Activated T-cell treated with anti-CD3 and anti-CD28 coated beads, Interleukin-2, amount 50 U/mL, for 48 hours (primary cell): Measurements from ENCODE around the gene RBM19.

Experiments
- DNase-seq, 2 experiments: peaks; one replicate each; pipeline ENCODE4 v3.0.0-alpha.2; 2020

RBM19 gene

DNA sequence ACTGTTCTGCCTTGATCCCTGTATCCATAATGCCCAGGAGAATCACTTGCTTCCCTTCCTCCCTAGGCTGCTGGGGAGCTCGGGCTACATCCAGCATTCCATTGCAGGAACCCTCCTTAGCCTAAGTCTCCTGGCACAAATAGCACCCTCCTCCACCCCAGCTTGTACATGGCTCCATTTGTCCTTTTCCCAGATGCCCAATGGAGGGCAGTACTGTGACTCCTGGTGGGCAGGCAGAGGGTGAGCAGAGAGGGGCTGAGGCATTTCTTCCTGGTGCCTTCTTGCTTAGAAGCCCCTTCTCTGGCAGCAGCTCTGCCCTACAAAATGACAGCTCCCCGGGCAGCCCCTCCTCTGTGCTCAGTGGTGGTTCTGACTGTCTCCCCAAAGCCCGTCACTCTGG lies 86.5 kb downstream of the RBM19 start:
- DNase-seq = no peak

DNA sequence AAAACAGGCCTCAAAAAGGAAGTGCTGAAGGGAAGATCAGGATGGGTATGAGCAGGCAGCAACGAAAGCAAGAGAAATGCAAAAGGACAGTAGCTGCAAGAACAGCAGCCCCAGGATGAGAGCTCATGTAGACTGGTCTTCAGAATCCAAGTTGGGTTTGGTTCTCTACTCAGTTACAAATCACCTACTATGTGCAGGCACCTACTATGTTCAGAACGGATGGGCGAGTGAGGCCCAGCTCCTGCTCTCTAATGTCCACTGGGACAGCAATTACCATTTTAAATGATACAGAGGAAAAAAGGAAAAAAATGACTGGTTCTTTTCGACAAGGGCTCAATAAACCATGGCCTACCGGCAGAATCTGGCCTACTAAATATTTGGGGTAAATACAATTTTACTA lies 88.5 kb downstream of the RBM19 start:
- no peak for DNase-seq

DNA sequence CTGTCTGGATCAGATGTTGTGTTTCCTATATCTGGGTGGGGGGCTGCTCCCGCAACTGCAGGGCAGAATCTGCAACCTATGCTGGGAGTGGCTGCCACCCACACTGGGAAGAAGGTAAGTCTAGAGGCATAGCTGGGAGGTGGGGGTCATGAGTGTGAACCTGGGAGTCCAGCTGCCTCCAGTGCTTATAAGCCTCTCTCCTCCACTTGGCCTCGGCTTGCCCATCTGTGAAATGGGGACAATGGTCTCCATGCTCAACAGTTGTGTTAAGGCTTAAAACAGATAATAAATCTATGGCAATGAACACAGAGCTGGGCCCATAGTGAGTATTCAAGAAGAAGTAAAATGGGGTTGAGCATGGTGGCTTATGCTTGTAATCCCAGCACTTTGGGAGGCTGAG lies 90.0 kb downstream of the RBM19 start:
- DNase-seq = no peak

DNA sequence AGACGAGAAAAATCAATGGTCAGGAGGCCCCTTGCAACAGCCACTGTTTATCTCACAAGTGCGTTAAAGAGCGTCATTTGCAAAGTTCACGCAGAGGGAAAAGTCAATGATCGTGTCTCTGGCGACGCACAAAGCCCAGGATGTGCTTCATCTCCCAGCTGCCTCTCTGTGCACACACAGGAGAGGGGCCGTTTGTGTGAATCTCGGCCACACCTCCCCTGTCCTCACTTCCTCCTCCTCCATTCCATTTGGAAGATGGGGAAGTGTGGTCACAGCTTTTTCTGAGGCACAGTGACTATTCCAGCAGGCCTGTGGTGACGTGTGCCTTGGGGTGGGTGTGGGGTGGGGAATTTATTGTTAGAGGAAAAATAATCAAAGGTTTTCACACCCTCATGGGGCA lies 90.4 kb downstream of the RBM19 start:
- DNase-seq = no peak

DNA sequence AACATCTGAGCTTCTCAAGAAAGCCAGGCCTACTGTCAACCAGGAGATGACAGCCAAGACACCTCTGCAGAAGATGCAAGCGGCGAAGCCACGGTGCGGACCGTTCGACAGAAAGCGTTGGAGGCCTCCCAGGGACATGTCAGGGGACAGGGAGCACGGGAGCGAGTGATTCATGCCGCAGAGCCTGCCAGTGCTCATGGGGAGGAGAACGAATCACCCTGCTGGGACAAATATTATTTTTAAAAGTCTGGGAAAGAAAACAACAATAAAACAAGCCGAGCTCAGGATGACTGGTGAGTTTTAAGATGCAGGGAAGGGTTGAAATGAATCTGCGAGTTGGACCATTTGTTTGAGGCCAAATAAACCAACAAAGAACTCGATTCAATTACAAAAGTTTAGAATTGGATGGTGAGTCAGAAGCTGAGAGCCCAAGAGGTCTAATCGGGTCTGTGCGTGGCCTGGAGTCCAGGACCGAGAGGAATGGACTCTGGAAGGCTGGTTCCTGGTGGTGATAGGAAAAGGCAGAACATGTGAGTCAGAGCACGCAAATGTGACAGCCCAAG lies 91.0 kb downstream of the RBM19 start:
- DNase-seq = no peak

DNA sequence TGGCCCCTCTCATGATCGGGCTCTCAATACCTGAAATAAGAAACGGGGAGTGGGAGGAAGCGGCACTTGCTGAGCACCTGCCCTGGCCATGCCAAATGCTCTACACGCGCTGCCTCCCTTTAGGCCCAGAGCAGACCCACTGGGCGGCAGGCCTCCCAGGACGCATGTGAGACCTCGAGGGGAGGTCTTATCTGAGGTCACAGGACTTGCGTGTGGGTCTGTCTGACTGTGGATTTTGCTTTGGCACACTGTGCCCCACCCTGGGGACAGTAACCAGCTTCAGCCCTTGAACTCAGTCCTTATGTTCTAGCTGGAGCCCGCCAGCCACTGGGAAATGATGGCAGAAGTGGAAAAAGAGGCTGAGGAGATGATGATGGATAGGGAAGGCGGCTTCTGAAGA lies 91.8 kb downstream of the RBM19 start:
- DNase-seq = no peak

DNA sequence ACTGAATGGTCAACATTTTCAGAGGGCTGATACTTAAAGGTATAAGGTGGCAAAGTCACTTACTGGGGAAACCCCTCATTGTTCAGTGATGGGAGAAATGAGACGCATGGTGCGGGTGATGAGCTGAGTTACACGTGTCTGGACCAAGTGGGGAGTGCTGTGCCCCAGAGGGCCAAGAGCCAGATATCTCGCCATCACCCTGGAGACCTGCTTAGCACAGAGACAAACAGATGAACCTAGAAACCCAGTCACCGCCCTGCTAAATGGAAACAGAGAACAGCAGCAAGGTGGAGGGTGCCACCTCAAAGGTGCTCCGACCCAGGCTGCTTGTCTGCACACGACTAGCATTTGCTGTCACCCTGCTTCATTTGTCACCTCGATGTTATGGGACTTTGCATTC lies 92.4 kb downstream of the RBM19 start:
- no peak for DNase-seq

DNA sequence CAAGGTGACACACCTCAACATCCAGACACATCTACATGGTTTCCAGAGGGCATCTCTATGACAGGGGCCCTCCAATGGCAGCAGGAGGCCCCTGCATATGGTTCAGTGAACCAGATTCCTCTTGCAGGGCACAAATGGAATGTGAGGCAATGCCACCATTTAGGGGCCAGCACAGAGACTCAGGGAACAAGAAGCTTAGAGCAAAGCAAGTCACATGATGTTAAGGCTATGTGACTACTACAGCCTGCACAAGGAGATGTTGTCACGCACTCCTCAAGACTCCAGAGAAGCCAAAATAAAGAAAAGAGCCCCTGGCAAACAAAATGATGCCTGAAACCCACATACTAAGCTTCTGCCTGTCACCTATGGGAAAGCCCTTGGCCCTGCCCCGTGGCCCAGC lies 95.2 kb downstream of the RBM19 start:
- DNase-seq = no peak

DNA sequence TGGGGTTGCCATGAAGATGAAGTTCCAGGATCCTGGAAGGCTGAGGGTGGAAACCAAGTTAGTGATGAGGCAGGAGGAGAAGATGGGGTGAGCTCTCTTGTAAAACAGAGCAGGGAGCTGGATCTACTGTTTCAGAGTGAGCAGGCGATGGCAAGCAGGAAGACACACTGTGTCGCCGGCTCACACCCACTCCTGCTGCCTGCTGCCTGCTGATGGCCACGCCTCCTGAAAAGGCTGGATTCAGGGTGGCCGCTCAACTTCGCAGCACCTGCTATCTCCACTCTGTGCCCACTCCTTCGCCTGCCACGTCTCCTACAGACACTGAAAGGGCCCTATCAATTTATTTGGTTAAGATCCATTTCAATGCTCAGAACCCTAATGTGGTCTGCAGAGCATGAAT lies 96.1 kb downstream of the RBM19 start:
- DNase-seq = no peak

DNA sequence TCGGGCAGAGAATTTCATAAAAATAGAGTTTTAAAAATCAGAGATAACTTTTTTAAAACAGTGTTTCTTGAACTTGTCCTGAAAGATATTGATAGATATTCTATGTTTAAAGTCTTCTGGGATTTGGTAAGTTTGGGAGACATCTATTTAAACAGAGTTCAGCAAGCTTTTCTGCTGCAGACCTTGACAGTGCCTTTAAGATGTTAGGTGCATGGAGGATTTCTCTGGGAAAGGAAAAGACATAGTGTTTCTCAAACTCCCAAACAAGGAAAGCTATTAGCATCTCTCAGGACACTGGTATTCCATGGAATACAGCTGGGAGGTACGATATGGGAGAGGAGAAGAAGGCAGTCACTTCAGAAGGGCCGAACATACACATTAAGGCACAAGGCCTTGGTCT lies 97.8 kb downstream of the RBM19 start:
- DNase-seq = no peak

DNA sequence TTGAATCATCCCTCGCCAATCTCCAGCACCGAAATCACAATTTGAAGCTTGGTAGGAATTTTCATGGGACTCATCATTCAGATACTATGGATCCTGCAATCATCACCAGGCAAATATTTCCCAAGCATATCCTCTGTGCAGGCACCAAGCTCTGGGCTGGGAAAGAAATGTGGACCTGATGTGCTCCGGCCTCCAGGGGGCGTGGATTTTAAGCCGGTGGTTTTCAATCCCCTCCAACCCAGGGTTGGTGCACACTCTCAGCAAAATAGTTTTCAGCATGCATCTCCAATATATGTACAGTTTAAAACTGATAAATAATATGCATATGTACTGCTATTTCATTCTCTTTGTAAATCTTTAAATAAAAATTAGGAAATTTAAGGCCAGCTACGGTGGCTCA lies 98.9 kb downstream of the RBM19 start:
- DNase-seq = no peak

DNA sequence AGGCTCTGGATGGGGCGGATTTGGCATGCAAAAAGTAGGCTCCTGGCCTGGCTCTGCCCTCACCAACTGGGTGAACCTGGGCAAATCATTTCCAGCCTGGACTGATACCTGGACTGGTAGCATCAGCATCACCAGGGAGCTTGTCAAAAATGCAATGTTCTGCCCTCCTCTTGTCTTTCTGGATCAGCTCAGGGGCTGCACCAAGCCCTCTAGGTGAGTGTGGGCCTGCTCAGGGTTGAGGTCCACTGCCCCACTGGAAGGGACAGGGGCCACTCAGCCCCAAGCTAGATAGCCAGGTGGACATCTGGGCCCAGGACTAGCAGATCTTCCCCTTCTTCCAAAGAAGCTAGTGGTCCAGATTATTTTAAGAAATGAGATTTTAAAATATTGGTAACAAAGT lies 99.6 kb downstream of the RBM19 start:
- DNase-seq = no peak

DNA sequence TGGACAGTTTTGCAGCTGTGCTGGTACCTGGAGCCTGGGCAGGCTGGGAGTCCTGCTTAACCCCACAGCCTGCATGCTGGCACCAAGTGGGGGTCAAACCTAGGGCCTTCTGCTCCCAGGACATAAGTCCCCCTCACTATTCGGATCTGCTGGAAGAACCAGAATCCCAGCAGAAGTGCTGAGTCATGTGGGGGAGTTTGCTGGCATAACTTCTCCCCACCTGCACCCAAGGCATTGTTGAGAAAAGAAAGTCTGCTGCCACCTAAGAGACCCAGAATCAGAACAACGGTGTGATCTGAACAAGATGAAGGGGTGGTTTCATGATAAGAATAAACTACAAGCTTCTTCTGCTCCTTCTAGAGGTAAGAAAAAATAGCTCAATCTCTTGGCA lies 102.7 kb downstream of the RBM19 start:
- DNase-seq = no peak

DNA sequence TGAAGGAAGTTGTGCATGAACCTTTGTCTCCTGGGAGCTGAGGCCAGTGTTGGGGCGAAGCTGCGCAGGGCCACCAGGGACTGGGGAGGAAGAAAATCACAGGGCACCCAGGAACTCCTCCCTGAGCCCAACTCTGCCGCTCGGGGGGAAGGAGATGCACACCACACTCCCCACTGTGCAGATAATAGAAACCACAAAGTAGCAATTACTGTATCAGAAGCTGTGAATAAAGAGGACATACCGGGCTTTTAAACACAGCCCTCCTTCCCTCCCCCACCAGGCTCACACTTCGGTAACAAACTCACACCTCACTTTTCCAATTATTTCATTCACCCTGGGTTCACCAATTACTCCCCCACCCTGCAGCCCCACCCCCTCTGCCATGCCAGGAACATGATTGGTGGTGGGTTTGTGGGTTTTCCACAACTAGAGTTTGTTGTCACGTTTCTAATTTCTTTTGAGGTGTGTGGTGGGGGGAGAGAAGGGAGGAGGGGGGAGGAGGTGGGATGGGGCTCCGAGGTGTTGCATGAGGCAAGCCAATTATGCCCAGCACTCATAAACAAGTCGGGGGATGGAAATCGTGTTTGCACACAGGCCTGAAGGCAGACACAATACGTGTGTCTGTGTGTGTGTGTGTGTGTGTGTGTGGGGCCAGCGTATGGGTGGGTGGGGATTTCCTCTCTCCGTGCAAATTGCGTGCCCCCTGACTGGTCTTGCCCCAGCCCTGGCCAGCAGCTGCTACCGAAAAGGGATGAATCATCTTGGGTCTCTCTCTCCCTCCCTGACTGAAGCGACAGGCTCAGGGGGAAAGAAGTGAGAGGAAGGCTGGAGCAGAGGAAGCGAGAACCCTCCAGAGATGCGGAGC lies 103.3 kb downstream of the RBM19 start:
- peak; percentile 23 to 26 for DNase-seq

DNA sequence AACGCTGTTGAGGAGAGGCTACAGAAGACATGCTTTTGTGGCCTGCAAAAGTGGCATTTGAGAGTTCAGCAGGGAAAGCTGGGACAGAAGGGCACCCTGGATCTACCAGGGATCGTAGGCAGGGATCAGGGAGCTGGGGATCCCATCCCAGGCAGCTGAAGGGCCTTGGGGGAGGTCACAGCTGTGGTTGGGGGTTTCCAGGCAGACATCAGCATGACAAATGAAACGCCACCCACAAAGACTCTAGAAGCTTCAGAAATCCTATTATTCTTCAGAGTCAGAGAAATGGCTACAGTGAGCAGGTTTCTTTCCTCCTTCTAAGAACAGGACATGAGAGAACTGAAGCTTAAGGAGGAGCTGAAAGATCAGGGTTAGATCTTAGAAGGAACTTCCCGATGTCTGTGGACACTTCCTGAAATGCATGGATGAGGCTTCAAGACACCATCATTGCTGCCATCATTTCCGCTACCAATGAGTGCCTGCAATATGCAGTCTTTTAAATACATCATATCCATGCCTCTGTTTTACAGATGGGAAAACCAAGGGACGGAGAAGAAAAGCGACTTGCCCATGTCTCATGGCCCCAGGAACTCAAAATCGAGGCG lies 104.3 kb downstream of the RBM19 start:
- no peak for DNase-seq

DNA sequence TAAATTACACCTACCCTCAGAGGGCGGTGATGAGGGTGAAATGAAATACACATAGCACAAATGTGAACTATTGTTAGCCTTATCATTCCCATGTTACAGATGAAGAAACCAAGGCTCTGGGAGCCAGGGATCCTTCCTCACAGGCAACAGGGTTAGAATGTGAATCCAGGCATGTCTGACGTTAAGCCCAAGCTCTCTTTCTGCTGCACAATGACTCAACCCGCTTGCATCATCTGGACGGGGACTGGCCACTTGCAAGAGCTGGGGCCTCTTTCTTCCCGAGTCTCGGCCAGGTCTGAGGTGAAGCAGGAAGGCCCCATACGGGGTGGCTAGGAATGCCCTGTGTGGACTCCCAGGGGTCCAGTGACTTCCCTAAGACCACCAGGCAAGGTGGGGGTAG lies 105.2 kb downstream of the RBM19 start:
- DNase-seq = no peak

DNA sequence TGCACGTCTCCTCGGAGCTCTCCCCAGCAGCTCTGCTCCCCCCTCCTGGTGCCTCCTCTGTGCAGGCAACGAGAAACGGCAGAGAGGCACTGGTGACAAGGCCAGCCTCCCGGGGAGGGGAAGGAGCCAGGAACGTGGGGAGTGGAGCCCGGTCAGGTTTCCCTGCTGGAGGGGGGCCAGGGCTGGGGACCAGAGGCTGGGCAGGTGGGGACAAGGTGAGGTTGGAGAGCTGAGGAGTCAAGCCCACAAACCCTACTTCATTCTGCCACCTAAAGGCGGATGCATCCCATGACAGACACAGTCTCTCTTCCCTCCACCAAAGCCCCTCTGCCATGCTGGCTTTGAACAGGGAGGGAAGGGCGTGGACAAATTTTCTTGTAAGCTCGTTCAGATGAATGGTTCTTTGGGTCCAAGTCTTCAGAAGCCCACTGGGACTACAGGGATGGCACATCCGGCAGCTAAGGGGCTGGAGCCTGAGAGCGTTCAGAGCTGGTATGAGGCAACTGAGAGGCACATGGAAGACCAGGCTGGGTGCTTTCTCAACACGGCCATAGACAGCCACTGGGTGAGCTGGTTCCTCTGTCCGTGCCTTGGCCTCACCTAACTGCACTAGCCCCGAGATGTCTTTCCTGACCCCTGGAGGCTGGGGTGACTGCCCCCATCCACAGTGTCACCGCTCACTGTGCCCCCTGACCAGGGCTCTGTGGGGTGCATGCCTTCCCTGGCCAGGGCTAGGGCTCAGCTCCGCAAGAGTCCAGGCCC lies 105.9 kb downstream of the RBM19 start:
- DNase-seq = no peak

DNA sequence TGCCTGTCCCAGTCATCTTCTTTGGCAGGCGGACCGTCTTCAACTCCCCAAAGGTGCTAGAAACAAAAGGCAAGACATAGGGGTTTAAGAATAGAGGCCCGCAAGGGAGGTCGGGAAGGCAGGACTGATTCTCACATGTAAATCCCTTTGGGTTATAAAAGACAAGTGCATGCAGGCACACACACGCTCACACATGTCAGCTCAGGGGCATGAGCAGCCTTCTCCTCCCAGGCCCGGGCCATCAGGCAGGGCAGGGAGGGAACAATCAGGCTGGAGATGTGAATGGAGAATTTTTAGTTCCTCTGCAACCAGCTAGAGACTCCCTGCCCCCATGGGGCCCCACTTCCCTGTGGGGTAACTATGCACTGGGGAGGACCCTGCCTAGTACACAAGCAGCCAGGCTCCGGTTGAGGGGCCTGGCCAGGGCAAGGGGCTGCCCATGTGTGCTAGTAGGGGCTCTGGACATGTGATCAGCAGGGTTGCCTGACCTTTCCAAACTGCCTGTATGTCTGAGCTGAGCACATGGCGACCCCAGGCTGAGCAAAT lies 107.2 kb downstream of the RBM19 start:
- DNase-seq = no peak

DNA sequence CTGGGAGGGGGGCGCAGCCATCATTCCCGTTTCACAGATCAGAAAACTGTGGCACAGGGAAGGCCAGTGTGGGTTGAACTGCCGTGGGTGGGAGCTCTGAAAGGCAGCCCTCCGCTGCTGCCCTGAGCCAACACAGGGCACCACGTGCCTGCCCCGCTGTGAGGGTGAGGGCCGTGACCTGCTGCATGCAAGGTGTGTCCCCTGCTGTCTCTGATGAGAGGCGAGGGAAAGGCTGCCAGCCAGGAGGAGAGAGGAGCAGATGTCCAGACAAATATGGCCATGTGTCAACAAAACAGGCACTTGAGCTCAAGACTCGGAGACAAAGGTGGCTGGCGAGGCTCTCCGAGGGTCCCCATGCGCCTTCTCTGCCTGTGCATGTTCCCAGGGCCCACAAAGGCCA lies 108.8 kb downstream of the RBM19 start:
- no peak for DNase-seq

DNA sequence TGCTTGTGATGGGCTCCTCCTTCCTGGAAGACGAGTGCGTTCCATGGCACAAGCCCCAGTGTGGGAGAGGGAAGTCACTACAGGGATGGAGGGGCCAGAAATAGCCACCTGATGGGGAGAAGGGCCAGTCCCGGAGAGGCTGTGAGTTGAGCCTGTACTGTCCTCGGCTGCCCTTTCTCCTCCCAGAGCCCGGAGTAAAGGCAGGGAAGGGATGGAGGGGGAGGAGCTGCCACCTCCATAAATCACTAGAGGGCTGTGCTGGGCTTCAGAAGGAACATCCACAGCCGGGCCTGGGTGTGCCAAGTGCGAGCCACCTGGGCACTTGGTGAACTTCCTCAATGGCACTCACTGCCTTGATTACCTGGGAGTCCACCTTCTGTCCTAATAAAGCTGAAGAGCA lies 110.1 kb downstream of the RBM19 start:
- no peak for DNase-seq

DNA sequence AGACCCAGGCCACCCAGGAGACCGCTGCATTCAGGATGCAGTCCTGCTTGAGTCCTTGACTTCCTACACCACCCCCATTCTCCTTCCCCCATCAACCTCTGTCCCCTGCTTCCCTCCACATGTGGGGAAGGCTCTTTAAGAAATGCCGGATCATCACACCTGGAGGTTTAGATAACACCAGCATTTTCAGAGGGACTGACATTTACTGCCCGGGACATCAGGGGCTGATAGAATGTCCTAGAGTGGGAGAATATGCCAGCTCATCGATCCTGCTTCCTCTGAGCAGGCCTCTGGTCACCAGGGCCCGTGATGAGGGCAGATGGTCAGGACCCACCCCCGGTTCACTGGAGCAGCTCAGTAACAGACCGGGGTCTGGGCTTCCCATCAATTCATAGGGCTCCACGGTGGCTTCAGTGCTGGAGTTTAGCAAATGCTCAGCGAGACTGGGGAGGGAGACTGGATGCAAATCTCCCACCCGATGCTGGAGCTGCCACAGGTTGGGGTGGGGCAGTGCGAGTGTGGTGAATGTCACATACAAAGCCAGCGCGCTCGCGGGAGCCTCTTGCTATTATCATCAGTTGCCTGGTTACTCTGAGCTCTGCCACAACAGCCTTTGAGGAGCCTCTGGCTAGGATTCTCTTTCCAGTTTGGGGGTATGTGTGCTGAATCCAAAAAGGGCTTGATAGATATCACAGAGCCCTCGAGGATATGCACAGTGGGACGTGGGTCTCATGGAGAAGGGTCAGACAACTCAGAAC lies 111.6 kb downstream of the RBM19 start:
- DNase-seq = no peak

DNA sequence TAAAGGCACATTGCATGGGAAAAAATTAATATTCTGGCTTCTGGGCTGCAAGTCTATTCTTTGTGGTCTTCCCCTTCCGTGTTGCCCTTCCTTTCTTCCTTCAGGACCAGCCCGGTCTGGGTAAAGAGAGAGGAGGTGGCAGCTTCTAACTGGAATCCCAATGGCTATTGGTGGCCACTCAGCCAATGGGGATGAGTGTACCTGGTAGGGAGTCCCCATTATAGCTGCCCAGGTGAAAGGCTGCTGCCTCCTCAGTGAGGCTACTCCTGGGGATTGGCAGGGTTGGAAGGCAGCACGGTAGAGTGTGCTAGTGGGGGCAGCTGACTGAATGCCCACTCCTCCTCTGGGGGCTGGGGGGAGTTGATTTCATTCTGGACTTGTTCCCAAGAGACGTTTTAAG lies 112.6 kb downstream of the RBM19 start:
- no peak for DNase-seq
